ENCODE results near the gene SLC19A1.

SLC19A1 gene

DNA sequence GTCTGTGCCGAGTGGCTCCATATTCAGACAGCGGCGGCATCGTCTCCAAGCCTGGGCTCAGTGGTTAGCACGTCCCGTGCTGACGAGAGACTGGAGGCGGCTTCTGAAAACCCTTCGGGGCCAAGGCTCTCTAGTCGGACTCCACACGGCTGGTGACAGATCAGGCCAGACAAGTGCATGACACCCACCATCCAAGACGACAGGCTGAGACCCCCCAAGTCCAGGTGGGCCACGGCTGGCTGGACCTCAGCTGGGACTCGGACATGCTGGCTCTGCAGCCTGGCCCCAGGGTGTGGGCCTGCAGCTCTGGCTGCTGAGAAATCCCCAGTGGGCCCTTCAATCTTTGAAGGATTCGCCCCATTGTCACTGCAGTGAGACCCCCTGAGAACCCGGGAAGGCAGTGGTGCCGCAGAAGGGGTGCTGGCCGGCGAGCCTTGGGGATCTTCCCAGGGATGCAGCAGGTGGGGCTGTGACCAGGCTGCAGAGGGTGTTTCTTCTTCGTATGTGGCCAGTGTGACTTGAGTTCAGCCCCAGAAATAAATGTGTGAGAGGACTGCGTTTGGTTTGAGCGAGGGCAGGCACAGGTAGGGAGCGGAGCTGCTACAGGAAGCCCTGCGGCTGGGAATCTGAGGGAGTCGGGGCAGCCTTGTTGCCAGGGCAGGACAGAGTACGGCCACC, 15.9 kb upstream of the SLC19A1 start:
- no peak for DNase-seq (ENCODE audit: low spot score)

DNA sequence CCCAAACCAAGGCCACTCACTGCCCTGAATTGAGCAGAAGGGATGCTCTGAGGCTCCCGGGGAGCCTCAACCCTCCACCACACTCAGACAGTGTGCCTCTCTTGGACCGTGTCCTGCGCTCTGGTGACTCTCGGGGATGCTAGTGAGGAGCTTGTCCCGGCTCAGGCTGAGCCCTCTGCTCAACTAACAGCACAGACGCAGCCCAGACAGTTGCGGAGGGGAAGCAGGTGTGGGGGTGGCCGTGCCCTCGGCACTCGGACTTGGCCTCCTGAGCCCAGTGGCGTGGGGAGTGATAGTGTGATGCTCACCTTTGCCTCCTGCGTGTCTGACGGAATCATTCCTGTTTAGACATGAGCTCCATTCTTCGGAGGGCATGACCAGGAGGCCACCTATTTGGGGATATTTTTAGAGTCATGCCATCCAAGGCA, 15.4 kb upstream of the SLC19A1 start:
- DNase-seq (ENCODE audit: low spot score): no peak

DNA sequence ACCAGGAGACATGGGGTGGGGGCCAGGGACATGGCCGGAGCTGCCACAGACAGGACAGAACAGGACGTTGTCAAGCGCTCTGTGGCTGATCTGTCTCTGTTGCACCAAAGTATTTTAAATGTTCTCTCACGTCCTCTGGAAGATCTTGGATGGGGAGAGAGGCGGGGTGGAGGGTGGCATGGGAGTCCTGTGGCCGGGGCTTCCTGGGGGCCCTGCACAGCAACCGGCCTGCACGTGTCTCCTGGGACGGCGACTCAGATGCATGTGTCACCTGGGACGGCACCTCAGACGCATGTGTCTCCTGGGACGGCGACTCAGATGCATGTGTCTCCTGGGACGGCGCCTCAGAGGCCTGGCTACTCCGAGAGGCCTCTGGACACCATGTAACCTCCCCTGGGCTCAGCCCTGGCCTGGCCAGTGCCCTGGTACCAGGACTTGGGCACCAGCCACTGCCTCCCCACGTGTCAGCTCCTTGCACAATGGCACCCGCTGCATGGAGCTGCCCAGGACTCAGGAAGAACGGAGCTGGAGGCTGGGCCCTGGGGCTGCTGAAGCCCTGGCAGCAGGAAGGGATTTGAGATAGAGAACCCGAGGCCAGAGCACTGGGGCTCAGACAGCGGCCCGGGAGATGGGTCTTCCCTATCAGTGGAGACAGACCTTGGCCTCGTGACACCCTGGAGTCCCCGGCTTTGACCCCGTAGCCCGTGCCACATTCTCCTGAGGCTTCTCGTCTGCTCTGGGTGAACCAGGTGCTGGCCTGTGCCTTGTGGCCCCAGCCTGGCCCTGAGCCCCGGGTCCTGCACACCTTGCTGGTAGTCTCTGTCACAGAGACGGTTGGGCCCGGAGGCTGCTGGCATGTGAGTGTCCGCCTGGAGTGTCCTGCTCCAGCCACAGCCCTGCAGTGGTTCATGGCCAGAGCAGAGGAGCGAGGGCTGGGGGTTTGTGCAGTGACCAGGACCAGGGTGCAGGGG, 14.7 kb upstream of the SLC19A1 start:
- no peak for DNase-seq (ENCODE audit: low spot score)

DNA sequence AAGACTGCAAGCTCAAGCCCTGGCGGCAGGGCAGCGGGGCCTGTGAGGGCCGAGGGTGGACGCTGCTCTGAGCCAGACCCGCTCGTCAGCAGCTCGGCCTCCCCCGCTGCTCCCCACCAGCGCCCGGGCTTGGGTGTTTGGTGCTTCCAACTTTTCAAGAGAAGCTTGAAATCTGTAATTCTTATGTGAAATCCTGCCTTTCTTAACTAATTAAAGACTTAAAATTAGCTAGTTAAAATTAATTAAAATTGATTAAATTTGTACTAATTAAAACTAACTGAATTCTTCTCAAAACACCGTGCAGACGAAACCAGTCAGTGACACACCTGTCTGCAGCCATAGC, 14.0 kb upstream of the SLC19A1 start:
- no peak for DNase-seq (ENCODE audit: low spot score)

DNA sequence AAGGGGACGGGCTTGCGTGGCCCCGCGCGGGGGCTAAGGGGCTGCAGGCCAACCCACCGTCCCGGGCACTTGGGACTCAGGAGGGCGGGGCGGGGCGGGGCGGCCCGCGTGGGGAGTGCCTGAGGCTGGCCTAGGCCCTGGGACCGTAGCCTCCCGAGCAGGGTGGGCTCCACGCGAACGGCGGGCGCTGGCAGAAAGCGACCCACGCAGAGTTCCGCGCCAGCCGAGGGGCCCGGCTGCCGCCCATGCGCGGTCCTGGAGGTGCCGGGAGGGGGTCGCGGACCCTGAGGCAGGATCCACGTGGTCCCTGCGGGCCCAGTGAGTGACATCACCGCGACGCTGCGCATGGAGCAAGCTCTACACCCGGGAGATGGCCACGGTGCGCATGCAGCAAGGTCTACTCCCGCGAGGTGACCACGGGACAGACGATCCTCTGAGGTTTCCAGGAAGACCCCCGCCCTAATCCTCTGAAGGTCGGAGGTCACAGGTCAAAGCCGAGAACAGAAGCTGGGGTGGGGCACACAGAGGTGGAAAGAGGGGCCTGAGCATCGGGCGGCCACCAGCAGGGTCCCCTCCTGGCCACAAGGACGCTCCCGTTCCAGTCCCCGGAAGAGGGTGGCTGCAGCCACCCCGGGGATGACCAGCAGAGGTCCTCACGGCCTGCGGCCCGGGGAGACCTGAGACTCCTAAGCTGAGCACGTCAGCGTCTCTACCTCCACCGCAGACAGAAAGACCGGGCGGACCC, 13.5 kb upstream of the SLC19A1 start:
- no peak for DNase-seq (ENCODE audit: low spot score)

DNA sequence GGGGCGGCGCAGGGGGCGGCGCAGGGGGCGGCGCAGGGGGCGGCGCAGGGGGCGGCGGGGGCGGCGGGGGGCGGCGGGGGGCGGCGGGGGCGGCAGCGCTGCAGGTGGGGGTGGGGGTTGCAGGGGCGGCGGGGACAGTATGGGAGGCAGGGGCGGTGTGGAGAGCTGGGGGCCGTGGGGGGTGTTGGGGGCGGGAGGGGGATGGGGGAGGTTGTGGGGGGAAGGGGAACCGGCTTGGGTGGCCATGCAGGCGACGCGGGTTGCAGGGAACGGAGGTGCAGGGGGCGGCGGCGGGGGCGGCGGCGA, 13.0 kb upstream of the SLC19A1 start:
- DNase-seq (ENCODE audit: low spot score): no peak

DNA sequence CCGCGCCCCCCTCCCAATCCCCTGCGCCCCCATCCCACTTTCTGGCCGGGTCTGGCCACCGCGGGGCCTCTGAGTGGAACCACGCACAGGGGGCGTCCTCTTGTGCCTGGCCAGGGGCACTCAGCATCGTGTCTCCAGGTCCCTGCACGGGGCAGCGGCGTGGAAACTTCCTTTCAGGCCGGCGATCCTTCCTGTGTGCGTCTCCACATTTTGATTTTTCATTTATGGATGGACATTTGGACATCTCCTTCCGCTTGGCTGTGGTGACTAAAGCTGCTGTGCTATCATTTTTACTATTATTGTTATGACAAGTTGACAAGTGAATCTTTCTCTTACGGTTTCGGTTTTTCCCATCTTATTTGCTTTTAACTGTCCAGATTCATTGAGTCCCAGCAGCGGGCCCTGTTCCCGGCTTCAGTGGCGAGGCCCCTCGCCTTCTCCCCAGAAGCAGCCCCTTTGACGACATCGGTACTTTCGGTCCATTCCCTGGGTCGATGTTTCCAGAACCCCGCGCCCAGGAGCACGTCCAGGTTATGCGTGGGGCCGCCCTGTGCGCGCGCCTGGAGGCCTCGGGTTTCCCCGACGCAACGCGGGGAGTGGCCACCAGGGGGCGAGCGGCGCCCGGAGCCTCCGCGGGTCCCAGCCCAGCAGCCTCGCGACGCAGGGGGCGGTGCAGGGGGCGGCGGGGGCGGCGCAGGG, 12.4 kb upstream of the SLC19A1 start:
- peak; percentile 57 for DNase-seq (ENCODE audit: low spot score)

DNA sequence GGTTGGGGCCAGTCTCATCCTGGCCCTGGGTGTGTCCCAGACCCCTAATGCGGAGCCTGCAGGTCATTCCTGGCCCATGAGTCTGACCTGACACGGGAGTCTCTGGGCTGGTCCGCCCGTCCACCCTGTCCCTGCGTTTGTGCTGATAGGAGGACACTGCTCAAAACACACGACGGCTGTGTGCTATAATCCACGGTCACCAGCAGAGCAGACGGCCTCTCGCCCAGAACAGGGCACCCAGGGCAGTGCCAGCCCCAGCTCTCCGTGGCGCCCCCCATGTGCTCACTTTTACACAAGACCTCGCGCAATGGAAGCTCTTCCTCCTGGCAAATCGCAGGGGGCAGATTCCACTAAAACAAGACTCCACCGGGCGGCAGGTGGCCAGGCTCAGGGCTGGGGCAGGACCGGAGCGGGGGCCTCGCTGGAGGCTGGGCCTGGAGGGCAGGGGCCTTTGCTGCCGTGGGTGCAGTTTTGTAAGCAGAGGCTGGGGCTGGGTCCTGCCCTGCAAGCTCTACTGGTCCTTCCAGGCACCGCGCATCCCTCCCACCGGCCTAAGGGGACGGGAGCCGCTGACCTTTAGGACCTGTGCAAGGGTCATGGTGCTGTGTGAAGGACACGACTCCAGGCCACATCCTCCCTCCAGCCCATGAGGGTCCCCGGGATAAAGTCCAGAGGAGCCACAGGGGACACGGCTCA, 10.6 kb upstream of the SLC19A1 start:
- DNase-seq (ENCODE audit: low spot score): no peak

DNA sequence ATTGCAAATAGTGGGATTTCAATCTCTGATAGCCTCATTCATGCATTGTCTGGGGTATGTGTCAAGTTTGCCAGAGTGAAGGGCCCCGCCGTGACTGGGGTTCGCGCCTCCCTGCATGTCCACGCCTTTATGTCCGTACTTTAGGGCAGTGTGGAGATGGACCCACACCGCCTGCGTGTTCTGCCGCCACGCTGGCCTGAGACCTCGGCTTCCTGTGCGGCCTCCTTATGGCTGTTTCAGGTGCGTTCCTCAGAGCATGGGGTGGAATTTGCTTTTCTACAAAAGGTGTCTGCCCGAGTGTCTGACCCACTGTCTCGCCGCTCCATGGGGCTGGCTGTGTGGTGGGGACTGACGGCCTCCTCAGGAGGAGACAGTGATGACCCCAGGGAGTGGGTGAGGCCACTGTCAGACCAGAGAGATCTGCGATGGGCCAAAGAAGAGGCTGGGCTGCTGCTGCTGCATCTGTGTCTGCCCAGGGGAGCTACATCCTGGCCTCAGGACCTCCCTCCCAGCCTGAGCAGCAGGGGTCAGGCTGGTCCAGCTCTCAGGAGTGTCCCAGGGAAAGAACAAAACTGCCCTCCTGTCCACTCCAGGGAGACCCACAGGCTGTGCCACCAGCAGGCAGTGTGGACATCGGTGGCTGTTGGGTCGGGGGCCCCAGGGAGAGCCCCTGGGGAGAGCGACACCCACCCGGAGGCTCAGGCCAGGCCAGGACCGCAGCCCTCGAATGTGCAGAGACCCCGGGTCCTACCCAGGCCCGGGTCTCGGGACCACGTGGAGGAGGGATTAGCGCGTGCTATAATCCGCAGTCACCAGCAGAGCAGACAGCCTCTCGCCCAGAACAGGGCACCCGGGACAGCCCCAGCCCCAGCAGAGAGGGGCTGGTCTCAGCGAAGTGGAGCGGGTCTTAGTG, 9.8 kb upstream of the SLC19A1 start:
- no peak for DNase-seq (ENCODE audit: low spot score)

DNA sequence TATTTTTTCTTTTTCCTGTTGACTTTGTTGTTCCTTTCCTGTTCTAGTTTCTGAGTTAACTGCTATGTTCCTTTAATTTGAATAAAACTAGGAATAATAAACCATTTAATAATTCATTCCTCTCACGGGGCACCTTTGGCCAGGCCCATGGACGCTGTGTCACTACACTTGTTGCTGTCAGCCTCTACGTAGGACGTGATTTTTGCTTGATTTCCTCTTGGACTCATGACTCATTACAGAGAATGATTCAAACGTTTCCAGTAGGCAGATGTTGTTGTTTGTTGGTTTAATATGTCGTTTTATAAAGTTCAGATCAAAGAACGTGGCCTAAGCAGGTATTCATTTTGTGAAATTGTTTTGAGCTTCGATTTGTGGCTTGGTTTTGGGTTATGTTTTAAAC, 9.1 kb upstream of the SLC19A1 start:
- no peak for DNase-seq (ENCODE audit: low spot score)

DNA sequence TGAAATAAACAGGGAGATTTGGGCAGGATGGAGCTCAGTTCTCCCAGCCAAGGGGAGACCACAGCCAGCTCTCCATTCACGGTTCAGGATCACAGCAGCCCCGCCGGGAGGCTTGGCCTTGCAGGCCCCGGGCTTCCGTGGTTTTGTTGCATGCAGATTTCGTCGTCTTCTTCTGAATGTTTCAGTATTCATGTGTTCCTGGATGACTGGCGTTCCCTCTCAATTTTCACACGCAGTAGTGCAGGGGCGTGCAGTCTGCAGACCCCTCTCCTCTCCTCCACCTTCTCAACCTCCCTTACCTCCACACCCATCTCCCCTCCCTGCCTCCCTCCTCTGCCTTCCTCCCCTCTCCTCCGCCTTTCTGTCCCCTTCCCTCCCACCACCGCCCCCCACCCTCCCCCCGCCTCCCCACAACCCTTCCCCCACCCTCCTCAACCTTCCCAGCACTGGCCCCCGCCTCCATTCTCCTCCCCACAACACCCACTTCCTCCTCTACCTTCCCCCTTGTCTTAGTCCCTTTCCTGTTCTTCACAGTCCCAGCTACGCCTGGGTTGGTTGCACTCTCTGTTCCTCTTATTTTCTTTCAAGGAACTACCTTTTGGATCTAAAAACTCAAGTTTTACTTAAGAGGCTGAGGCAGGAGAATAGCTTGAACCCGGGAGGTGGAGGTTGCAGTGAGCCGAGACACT, 8.4 kb upstream of the SLC19A1 start:
- DNase-seq (ENCODE audit: low spot score): no peak

DNA sequence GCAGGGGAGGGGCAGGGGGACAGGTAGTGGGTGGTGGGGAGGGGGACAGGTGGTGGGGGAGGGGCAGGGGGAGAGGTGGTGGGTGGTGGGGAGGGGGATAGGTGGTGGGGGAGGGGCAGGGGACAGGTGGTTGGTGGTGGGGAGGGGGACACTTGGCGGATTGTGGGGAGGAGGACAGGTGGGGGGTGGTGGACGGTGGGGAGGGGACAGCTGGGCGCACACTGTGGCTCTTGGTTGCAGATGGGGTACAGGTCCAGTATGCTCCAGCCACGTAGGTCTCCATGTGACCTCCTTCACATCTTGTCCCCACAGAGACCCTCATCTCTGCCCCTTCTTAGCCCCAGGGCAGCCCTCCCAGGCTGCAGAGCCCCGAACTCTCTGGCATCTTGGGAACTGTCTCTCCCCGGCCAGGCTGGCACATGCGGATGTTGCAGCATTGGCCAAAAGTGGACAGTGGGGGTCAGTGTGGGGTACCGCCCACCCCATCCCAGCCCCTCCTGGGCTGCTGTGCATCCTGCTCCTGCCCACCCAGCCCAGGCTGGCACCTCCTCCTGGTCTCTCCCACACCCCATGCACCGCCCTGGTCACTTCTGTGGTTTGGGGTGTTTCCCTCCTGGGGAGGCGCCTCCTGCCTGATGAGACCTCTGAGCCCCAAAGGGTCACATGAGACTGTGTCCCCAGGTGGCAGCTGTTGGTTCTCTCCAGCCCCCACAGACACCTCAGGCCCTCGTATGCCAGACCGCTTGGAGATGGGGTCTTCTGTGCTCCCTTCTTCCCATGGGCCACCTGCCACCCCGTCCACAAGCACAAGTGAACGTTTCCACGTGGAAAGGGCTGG, 7.6 kb upstream of the SLC19A1 start:
- no peak for DNase-seq (ENCODE audit: low spot score)

DNA sequence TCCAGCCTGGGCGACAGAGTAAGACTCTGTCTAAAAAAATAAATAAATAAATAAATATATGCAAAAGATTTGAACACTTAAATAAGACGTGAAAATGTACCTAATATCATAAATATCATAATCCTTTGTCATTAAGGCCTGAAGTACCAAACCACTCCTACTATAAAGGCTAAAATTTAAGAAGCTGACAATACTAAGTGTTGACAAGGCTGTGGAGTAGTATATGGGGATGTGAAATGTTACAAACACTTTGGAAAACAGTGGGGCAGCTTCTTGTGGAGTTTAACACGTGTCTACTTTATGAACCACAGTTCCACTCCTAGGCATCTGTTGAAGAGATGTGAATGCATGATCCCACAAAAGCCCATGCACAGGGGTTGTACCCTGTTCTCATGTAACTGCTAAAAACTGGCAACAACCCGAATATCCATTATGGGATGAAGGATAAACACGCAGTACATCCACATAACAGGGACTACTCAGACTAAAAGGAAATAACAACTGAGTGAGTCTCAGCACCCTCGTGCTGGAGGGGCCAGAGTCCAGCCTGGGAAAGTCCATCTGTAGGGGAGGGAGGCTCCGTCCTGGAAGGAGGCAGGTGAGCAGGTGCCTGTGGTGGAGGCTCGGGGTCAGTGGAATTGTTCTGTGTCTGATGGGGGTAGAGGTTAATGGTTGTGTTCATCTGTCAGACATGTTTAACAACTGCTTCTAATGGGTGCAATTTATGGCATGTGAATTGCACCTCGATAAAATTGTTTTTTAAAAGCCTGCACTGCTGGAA, 6.7 kb upstream of the SLC19A1 start:
- no peak for DNase-seq (ENCODE audit: low spot score)

DNA sequence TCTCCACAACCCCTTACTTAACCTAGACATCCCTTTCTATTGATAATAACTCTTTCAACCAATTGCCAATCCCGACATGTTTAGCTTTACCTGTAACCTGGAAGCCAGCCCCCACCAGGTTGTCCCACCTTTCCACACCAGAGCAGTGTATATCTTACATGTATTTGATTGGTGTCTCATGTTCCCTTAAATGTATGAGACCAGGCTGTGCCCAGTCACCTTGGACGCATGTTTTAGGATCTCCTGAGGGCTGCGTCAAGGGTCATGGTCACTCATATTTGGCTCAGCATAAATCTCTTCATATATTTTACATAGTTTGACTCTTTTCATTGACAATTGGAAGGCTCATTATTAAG, 5.3 kb upstream of the SLC19A1 start:
- DNase-seq (ENCODE audit: low spot score): no peak

DNA sequence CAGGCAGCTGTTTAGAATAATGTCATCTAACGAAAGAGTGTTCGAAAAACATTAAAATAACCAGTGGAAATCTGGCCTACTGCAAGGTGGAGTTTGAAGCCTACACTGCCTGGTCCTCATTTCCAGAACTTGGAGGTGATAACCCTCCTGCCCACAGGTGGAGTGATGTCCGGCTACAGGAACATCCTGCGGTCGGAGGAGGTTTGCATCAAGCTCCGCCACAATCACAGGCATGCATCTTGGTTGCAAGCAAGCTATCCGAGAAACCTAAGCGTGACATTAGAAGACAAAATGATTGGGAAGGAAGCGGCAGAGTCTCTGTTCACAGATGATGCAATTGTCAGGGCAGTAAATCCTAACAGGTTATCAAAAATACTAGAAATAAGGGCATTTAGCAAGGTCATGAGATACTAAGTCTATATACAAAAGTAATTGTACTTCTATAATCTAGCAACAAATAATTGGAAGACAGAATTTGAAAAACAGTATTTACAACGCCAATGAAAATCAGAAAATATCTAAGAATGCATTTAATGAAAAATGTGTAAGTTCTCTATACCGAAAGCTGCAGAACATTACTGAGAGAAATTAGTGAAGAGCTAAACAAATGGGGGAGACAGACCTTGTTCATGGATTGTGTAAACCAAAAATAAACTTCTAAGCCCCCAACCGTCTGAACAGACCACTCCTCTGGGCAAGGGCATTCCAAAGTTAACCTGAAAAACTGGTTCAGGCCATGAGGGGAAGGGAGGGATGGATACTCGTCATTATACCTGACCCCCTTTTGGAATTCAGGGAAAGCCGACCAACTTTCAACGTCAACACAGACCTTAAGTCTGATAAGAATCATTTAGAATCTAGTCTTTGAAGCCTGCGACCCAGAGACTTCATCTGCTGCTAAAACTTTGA, 4.7 kb upstream of the SLC19A1 start:
- no peak for DNase-seq (ENCODE audit: low spot score)

DNA sequence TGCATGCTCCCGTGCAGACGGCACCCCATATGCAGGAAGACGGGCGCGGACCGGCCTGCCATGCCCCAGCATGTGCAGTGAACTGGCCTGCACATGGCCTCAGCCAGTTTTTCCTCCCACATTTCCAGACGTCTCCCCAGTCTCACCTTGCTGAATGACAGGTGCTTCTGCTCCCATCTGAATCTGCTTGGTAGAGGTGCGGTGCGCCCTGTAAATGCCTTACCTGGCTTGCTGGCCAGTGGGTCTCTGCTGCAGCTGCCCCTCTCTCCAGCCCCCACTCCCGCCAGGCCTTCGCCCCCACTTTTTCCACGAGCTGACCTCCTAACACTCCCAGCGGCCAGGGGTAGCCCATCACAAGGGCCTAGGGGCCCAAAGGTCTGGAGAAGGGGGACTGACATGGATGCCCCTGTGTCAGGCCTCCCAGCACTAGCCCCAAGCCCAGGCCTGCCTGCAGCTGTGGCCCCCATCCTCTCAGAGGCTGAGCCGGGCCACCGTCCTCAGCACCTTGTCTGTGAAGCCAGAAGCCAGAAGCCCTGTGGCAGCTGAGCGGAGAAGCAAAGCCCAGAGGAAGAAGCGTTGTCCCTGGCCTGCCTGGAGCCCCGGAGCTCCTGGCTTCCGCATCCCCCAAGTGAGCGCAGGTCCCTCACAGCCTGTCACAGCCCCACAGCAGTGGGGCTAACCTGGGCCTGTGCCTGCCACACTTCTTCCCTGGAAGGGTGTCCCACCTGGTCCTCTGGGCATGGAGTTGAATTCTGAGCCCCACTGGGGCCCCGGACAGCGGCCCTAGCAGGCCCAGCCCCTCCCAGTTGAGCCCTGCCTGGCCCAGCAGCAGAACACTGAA, 3.7 kb upstream of the SLC19A1 start:
- no peak for DNase-seq (ENCODE audit: low spot score)

DNA sequence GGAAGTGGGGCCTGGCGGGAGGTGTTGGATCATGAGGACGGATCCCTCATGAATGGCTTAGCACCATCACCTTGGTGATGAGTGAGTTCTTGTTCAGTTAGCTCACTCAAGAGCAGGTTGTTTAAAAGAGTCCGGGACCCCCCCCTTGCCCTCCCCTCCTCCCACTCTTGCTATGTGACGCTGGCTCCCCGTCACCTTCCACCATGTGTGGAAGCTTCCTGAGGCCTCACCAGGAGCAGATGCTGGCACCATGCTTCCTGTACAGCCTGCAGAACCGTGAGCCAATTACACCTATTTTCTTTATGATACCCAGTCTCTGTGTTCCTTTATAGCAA, 3.0 kb upstream of the SLC19A1 start:
- no peak for DNase-seq (ENCODE audit: low spot score)
